K562 (cell line): Measurements from ENCODE around the gene HYAL3. TPM values are rescaled to one million over a fixed set of nuclear protein-coding genes. Genes with fewer than 3 reads are reported as not detected.

Experiments used
- ASH1L ChIP-seq: fragments of 450-650 bp; IDR thresholded peaks from 2 replicates; pipeline ENCODE4 v1.6.1; 2018; ENCODE audit warnings: borderline replicate concordance, mild to moderate bottlenecking, low read depth; ENCODE audit not compliant: partially characterized antibody
- CAMTA2 ChIP-seq: fragments of 250-450 bp; sonication (Bioruptor Pico); conservative IDR thresholded peaks from 2 replicates; pipeline ENCODE4 v1.5.1; 2022
- CBFA2T2 ChIP-seq: fragments of 450-650 bp; conservative IDR thresholded peaks from 2 replicates; pipeline ENCODE4 v1.6.1; 2017; ENCODE audit warnings: mild to moderate bottlenecking
- DACH1 ChIP-seq: fragments of 450-650 bp; IDR thresholded peaks from 2 replicates; pipeline ENCODE4 v1.6.1; 2018; ENCODE audit not compliant: partially characterized antibody
- HMG20B ChIP-seq: fragments of 250-450 bp; sonication (Bioruptor Pico); IDR thresholded peaks from 2 replicates; pipeline ENCODE4 v1.5.0; 2021; ENCODE audit warnings: mild to moderate bottlenecking
- KLF13 ChIP-seq: fragments of 450-650 bp; IDR thresholded peaks from 2 replicates; pipeline ENCODE4 v1.6.1; 2016; ENCODE audit warnings: missing genetic modification characterization, low read depth, mild to moderate bottlenecking, missing compliant biosample characterization, moderate library complexity, borderline replicate concordance
- KLF6 ChIP-seq: fragments of 250-450 bp; sonication (Bioruptor Pico); IDR thresholded peaks from 2 replicates; pipeline ENCODE4 v1.4.0; 2020; ENCODE audit warnings: mild to moderate bottlenecking, moderate library complexity, borderline replicate concordance
- NCOR1 ChIP-seq: fragments of 450-650 bp; IDR thresholded peaks from 2 replicates; pipeline ENCODE4 v1.6.1; 2016; ENCODE audit warnings: mild to moderate bottlenecking, moderate library complexity
- PURB ChIP-seq: sonication (generic); formaldehyde crosslinking; IDR thresholded peaks from 2 replicates; pipeline ENCODE4 v1.9.0; 2021; ENCODE audit warnings: low read depth, mild to moderate bottlenecking, missing genetic modification reagents
- RAD21 ChIP-seq, 2 experiments: fragments of 250-450 bp in 1 of 2; fragments of 450-650 bp in 1 of 2; sonication (Bioruptor Pico) in 1 of 2; formaldehyde crosslinking in 1 of 2; IDR thresholded peaks in 1 of 2; conservative IDR thresholded peaks in 1 of 2; 2 replicates each; pipeline versions ENCODE4 v1.4.0 to v1.8.0; 2020 to 2022; ENCODE audit warnings: mild to moderate bottlenecking in 2 of 2, moderate library complexity in 1 of 2
- RB1 ChIP-seq: fragments of 450-650 bp; IDR thresholded peaks from 2 replicates; pipeline ENCODE4 v1.6.1; 2017; ENCODE audit warnings: low read depth, mild to moderate bottlenecking
- RFX1 ChIP-seq: fragments of 450-650 bp; IDR thresholded peaks from 2 replicates; pipeline ENCODE4 v1.6.1; 2016; ENCODE audit warnings: mild to moderate bottlenecking, moderate library complexity
- STAT5A ChIP-seq: IDR thresholded peaks from 2 replicates; pipeline ENCODE4 v1.6.1; 2012; ENCODE audit warnings: low read length, inconsistent platforms, borderline replicate concordance
- U2AF2 ChIP-seq: fragments of 200-400 bp; formaldehyde crosslinking; optimal IDR thresholded peaks from 2 replicates; pipeline ENCODE3; 2017; ENCODE audit warnings: low read depth, mild to moderate bottlenecking, low read length
- XRCC3 ChIP-seq: fragments of 450-650 bp; IDR thresholded peaks from 2 replicates; pipeline ENCODE4 v1.6.1; 2017; ENCODE audit warnings: mild to moderate bottlenecking, moderate library complexity
- ZNF134 ChIP-seq: fragments of 250-450 bp; sonication (Bioruptor Pico); conservative IDR thresholded peaks from 2 replicates; pipeline ENCODE4 v1.4.0; 2020
- ZNF347 ChIP-seq: fragments of 450-650 bp; formaldehyde crosslinking; IDR thresholded peaks from 2 replicates; pipeline ENCODE4 v1.4.0; 2020; ENCODE audit warnings: low read depth, mild to moderate bottlenecking, moderate library complexity
- polyA plus RNA-seq, 8 experiments: library from polyadenylated mRNA; depleted of rRNA in 4 of 8; stranded (reverse) in 5 of 8; unstranded in 3 of 8; fragments of >200 nt; fragmentation: Nextera tagmentation in 2 of 8; fragmentation: Illumina TruSeq in 1 of 8; extraction: Ambion mirVana in 2 of 8; extraction: Trizol in 1 of 8; gene quantifications; 2 replicates each; pipeline versions ENCODE4 v1.2.1 to v1.2.3, GENCODE V29; 2011 to 2014; ENCODE audit warnings: inconsistent platforms in 1 of 8, missing spikeins in 1 of 8
- total RNA-seq, 7 experiments: library from RNA; depleted of rRNA in 6 of 7; stranded (reverse); fragments of >200 nt in 6 of 7; fragmentation: Illumina TruSeq in 2 of 7; extraction: Trizol in 2 of 7; gene quantifications; 2 replicates each; pipeline versions ENCODE4 v1.2.1 to v1.2.3, GENCODE V29; 2011 to 2021; ENCODE audit warnings: low replicate concordance in 1 of 7
- TF ChIP-seq, protein P1 (sequence below): fragments of 450-650 bp; formaldehyde crosslinking; IDR thresholded peaks from 2 replicates; pipeline ENCODE4 v1.4.0; 2020; ENCODE audit warnings: mild to moderate bottlenecking, moderate library complexity
- TF ChIP-seq, protein P2 (sequence below): fragments of 450-650 bp; IDR thresholded peaks from 2 replicates; pipeline ENCODE4 v1.6.1; 2016; ENCODE audit warnings: antibody characterized with exemption
- TF ChIP-seq, protein P3 (sequence below): fragments of 450-650 bp; IDR thresholded peaks from one replicate; pipeline ENCODE4 v1.6.1; 2018; ENCODE audit warnings: mild to moderate bottlenecking, moderate library complexity; ENCODE audit not compliant: partially characterized antibody
- TF ChIP-seq, protein P4 (sequence below): fragments of 250-450 bp; sonication (Bioruptor Pico); IDR thresholded peaks from 2 replicates; pipeline ENCODE4 v1.8.0; 2022; ENCODE audit warnings: inconsistent platforms, mild to moderate bottlenecking, moderate library complexity, borderline replicate concordance

The HYAL3 gene
- total and polyA plus RNA-seq, 9 of the 15 experiments (the other 6 are each of a cell fraction or from before 2014, with no cell fraction given) = 0.38 to 9.1 (median 6.8) TPM

DNA sequence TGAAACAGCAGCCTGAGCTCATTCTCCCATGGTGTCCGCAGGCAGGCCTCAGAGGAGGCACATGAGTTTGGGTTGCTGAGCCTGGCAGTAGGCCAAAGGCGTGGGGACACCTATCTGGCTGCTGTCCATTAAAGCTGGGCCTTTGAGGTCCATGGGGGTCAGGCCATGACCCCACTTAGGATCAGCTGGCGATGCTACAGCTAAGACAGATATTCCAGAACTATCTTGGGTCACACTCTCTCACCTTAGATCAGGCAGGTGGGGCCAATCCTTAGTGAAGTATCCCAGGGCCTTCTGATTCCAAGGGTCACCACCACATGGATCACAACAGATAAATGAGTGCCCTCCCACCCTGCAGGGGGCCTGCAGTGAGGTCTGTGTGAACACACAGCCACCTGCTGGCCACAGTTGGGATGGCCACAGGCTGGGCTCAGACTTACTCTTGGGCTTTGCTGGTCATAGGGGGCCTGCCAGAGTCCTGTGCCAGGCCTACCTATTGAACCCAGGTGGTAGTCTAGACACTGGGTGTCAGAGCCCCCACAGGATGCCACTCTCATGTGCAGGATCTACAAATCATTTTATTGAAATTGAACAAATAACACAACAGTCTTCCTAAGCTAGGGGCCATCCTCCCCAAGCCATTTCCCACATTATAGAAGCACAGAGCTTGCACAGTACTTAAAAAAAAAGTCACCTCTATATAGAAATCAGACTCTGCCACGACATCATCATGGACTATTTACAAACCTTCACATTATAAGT lies 25.3 kb upstream of the HYAL3 start (continued):
- TF ChIP-seq NCOR1 (peak; percentile 44; the same call in 1 of the 2 replicates), U2AF2 (no peak), KLF6 (CRISPR knock-in tag) (no peak), KLF13 (tag) (no peak), ZNF134 (CRISPR knock-in tag) (no peak), HMG20B (no peak), STAT5A (no peak), RB1 (peak; percentile 52; the same call in 1 of the 2 replicates), CBFA2T2 (0 out of 2 replicates have a peak, but pooled peaks have one; percentile 9), ASH1L (no peak), RAD21 (CRISPR knock-in tag; conservative IDR thresholded peaks at IDR 0.05 in 1 of 2, IDR thresholded peaks at IDR 0.05 in 1 of 2) (peak; percentile 70 to 91), XRCC3 (no peak), PURB (CRISPR knock-in tag) (no peak), CAMTA2 (CRISPR knock-in tag) (no peak), RFX1 (no peak), DACH1 (peak; percentile 77), ZNF347 (CRISPR knock-in tag) (no peak)
- TF ChIP-seq, protein P1, sequence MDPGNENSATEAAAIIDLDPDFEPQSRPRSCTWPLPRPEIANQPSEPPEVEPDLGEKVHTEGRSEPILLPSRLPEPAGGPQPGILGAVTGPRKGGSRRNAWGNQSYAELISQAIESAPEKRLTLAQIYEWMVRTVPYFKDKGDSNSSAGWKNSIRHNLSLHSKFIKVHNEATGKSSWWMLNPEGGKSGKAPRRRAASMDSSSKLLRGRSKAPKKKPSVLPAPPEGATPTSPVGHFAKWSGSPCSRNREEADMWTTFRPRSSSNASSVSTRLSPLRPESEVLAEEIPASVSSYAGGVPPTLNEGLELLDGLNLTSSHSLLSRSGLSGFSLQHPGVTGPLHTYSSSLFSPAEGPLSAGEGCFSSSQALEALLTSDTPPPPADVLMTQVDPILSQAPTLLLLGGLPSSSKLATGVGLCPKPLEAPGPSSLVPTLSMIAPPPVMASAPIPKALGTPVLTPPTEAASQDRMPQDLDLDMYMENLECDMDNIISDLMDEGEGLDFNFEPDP (CRISPR knock-in tag) = no peak
- TF ChIP-seq, protein P2, sequence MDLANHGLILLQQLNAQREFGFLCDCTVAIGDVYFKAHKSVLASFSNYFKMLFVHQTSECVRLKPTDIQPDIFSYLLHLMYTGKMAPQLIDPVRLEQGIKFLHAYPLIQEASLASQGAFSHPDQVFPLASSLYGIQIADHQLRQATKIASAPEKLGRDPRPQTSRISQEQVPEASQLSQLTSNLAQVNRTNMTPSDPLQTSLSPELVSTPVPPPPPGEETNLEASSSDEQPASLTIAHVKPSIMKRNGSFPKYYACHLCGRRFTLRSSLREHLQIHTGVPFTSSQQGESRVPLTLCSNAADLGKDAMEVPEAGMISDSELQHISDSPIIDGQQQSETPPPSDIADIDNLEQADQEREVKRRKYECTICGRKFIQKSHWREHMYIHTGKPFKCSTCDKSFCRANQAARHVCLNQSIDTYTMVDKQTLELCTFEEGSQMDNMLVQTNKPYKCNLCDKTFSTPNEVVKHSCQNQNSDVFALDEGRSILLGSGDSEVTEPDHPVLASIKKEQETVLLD = no peak
- TF ChIP-seq, protein P3, sequence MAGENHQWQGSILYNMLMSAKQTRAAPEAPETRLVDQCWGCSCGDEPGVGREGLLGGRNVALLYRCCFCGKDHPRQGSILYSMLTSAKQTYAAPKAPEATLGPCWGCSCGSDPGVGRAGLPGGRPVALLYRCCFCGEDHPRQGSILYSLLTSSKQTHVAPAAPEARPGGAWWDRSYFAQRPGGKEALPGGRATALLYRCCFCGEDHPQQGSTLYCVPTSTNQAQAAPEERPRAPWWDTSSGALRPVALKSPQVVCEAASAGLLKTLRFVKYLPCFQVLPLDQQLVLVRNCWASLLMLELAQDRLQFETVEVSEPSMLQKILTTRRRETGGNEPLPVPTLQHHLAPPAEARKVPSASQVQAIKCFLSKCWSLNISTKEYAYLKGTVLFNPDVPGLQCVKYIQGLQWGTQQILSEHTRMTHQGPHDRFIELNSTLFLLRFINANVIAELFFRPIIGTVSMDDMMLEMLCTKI = no peak
- TF ChIP-seq, protein P4, sequence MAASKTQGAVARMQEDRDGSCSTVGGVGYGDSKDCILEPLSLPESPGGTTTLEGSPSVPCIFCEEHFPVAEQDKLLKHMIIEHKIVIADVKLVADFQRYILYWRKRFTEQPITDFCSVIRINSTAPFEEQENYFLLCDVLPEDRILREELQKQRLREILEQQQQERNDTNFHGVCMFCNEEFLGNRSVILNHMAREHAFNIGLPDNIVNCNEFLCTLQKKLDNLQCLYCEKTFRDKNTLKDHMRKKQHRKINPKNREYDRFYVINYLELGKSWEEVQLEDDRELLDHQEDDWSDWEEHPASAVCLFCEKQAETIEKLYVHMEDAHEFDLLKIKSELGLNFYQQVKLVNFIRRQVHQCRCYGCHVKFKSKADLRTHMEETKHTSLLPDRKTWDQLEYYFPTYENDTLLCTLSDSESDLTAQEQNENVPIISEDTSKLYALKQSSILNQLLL = no peak
